Measurements from ENCODE around the gene MTF1.

DNA sequence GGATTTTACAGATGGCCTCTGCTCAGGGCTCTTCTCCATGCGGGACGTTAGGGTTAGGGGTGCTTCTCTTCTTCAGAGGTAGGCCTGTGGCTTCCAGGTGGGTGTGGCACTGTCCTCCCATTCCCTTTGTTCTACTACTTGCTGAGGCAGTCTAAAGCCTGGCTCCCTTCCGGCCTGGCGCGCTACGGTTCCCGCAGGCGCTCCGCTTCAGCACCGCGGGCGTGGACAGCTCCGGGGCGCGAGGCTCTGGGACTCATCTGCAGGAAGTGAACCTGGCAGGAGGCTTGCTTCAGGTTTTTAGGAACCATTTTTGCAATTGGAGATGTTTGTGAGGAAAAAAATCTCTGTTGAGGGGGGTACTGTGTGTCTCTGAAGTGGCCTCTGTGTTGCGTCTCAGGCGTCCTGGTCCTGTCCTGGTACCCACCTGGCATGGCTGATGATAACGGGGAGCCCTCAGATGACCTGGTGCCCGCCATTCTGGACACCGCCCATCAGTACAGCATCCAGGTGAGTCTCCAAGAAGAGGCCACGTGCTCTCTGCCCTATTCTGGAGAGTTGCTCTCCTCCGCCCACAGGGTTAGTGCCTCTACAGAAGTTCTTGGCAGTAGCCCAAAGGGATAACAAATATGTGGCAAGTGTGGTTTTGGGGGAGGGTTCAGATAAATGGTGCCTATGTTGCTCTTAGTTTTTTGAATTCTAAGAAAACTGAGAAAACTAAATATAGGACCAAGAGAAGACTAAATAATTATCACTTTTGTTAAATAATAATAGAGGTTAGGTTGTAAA, 63.9 kb downstream of the MTF1 start:
- TF ChIP-seq POLR2AphosphoS5 (IDR thresholded peaks at IDR 0.05): no peak
- no peak for TF ChIP-seq CTCF (IDR thresholded peaks at IDR 0.05)
- no peak for TF ChIP-seq POLR2A (IDR thresholded peaks at IDR 0.05)
